RWPE2 (cell line): ENCODE measurements around the gene CRTAC1.

Experiments used
- ATAC-seq: fragments of 200-7000 bp; cut with Tn5 transposase; 3 replicates; pipeline ENCODE4 v1.9.1; 2021; ENCODE audit warnings: low read depth
- DNase-seq: peaks from one replicate; pipeline ENCODE4 v3.0.0-alpha.2; 2020; ENCODE audit warnings: low spot score
- H3K27ac ChIP-seq: fragments of 450-650 bp; 2 replicates; pipeline ENCODE4 v1.5.1; 2017; ENCODE audit warnings: mild to moderate bottlenecking; ENCODE audit not compliant: poor library complexity, severe bottlenecking
- H3K27me3 ChIP-seq: fragments of 250-450 bp; sonication (Bioruptor Pico); 2 replicates; pipeline ENCODE4 v1.5.1; 2021; ENCODE audit warnings: mild to moderate bottlenecking, moderate library complexity; ENCODE audit not compliant: insufficient read depth, poor library complexity, severe bottlenecking
- H3K36me3 ChIP-seq: fragments of 250-450 bp; sonication (Bioruptor Pico); 2 replicates; pipeline ENCODE4 v1.5.1; 2020; ENCODE audit warnings: low read depth, mild to moderate bottlenecking, moderate library complexity
- H3K4me1 ChIP-seq: fragments of 250-450 bp; sonication (Bioruptor Pico); 2 replicates; pipeline ENCODE4 v1.5.1; 2021; ENCODE audit warnings: mild to moderate bottlenecking, moderate library complexity; ENCODE audit not compliant: insufficient read depth, poor library complexity, severe bottlenecking
- H3K4me3 ChIP-seq: fragments of 250-450 bp; sonication (Bioruptor Pico); 2 replicates; pipeline ENCODE4 v1.5.1; 2021; ENCODE audit warnings: mild to moderate bottlenecking, moderate library complexity; ENCODE audit not compliant: severe bottlenecking
- H3K9me3 ChIP-seq: fragments of 250-450 bp; sonication (Bioruptor Pico); 2 replicates; pipeline ENCODE4 v1.5.1; 2021; ENCODE audit warnings: mild to moderate bottlenecking, moderate library complexity; ENCODE audit not compliant: severe bottlenecking
- TF ChIP-seq, protein P1 (sequence below): fragments of 450-650 bp; IDR thresholded peaks from one replicate; pipeline ENCODE4 v1.5.1; 2017; ENCODE audit warnings: mild to moderate bottlenecking, moderate library complexity; ENCODE audit not compliant: poor library complexity, severe bottlenecking

CRTAC1 gene

GRCh38 chr10:98012644-98013043, 17.8 kb downstream of the CRTAC1 start:
- no peak for DNase-seq
- H3K27ac ChIP-seq, result no peak overlapping the region
- no peaks in the 10 kb centered on the region for H3K36me3 ChIP-seq
- H3K4me1 ChIP-seq, result no peaks in the 10 kb centered on the region
- TF ChIP-seq, protein P1, sequence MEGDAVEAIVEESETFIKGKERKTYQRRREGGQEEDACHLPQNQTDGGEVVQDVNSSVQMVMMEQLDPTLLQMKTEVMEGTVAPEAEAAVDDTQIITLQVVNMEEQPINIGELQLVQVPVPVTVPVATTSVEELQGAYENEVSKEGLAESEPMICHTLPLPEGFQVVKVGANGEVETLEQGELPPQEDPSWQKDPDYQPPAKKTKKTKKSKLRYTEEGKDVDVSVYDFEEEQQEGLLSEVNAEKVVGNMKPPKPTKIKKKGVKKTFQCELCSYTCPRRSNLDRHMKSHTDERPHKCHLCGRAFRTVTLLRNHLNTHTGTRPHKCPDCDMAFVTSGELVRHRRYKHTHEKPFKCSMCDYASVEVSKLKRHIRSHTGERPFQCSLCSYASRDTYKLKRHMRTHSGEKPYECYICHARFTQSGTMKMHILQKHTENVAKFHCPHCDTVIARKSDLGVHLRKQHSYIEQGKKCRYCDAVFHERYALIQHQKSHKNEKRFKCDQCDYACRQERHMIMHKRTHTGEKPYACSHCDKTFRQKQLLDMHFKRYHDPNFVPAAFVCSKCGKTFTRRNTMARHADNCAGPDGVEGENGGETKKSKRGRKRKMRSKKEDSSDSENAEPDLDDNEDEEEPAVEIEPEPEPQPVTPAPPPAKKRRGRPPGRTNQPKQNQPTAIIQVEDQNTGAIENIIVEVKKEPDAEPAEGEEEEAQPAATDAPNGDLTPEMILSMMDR, result no peak
- peaks cover 7% of the 10 kb centered on the region for H3K27me3 ChIP-seq
- H3K9me3 ChIP-seq, result no peaks in the 10 kb centered on the region
- no peak for ATAC-seq
- H3K4me3 ChIP-seq, result no peak overlapping the region

DNA sequence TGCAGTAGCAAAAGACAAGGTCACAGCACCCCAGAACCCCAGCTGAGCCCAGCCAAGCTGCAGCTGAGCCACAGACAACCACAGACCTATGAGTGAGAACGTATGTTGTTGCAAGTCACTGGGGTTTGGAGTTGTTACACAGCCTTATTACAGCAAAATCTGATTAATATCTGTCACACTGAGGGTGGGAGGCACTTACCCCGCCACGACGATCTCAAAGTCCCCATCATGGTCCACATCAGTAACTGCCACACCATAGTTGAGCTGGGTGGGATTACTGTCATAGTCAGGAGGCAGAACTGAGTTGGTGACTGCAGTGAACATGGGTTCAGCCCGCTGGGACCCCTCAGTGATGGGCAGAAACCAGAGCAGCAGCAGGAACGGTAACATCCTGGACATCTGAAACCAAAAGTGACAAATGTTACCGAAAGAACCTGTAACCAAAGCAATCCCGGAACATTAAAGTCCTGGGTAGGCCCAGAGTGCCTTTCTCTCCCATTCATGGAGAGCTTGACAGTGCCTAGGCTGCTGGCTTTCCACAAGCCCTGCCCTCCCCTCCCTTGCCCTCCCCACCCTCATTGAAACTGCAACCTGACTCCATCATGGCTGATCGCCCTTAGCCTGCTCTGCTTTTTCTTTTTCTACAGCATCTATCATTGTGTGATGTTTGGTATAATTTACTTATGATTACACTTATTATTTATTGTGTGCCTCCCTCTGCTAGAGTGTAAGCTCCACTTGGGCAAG, 19.3 kb downstream of the CRTAC1 start:
- Histone ChIP-seq H3K27ac (no peak overlapping the region), H3K9me3 (no peaks in the 10 kb centered on the region), H3K4me3 (no peak overlapping the region), H3K36me3 (no peaks in the 10 kb centered on the region), H3K4me1 (no peaks in the 10 kb centered on the region), H3K27me3 (peaks cover 21% of the 10 kb centered on the region)
- DNase-seq (no peak), ATAC-seq (no peak)
- TF ChIP-seq, protein P1, result no peak

DNA sequence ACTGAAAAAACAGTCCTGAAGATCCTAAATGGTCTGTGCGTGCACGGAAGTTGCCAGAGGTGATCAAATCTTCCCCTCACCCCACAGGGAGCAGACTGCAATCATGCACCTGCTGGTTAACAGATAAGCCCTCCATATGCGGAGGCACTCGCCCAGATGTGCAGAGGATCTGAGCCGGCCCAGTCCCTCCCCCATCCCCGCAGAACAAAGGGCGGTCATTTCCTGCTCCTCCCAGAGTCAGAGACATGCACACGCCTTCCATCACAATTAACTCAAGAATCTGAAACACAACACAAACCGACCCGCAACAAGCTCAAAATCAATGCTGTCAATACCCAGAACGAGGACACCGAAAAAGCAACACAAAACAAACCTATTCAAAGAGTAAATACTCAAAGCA, 24.2 kb downstream of the CRTAC1 start:
- no peak for DNase-seq
- Histone ChIP-seq H3K4me3 (no peak overlapping the region), H3K4me1 (no peaks in the 10 kb centered on the region), H3K36me3 (no peaks in the 10 kb centered on the region), H3K27ac (no peak overlapping the region), H3K9me3 (no peaks in the 10 kb centered on the region), H3K27me3 (peaks cover 20% of the 10 kb centered on the region)
- no peak for ATAC-seq
- TF ChIP-seq, protein P1, result no peak

DNA sequence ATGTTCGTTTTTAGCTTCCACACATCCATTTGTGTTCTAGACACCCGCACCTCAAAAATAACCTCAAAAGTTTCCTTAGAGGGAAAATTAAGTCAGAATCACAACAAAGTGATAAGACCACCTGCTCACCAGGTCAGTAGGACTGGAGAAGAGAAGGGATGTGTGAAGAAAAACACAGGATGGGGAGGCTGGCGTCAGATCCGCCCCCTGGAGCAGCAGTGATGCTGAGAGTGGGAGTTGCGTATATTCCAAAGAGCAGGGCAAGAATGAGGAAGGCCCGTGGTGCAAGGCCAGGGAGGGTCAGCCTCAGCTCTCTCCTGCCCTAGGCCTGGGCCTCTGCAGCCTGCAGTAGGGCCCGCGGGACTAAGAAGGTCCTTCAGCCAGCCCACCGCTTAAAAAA, 28.7 kb downstream of the CRTAC1 start:
- H3K27ac ChIP-seq, result no peak overlapping the region
- H3K36me3 ChIP-seq, result no peaks in the 10 kb centered on the region
- peaks cover 8% of the 10 kb centered on the region for H3K27me3 ChIP-seq
- no peaks in the 10 kb centered on the region for H3K4me1 ChIP-seq
- TF ChIP-seq, protein P1, result no peak
- H3K4me3 ChIP-seq, result no peak overlapping the region
- no peak for DNase-seq
- ATAC-seq, result no peak
- H3K9me3 ChIP-seq, result no peaks in the 10 kb centered on the region

- H3K36me3 ChIP-seq, result no peaks in the 10 kb centered on the region
- no peak overlapping the region for H3K4me3 ChIP-seq
- H3K27ac ChIP-seq, result no peak overlapping the region
- TF ChIP-seq, protein P1, result no peak
- ATAC-seq, result no peak
- H3K27me3 ChIP-seq, result no peaks in the 10 kb centered on the region
- no peaks in the 10 kb centered on the region for H3K9me3 ChIP-seq
- H3K4me1 ChIP-seq, result no peaks in the 10 kb centered on the region
- DNase-seq, result no peak
These were observed 30.1 kb downstream of the CRTAC1 start for GRCh38 chr10:98000346-98000745.
